H1 (cell line): ENCODE measurements around the gene ADAD2. TPM values are rescaled to one million over a fixed set of nuclear protein-coding genes. Genes with fewer than 3 reads are reported as not detected.
A peak's percentile ranks its signal among the peaks of the same experiment; 100 is the strongest.

Experiments used
- CTCF ChIA-PET: fragments of 300-600 bp; sonication (Branson Sonifier 250); formaldehyde crosslinking; loops from one replicate; lab custom pipeline; 2021; ENCODE audit not compliant: partially characterized antibody; lab: Charles Lee
- POLR2A ChIA-PET: fragments of 300-600 bp; sonication (Branson Sonifier 250); formaldehyde crosslinking; loops from one replicate; lab custom pipeline; 2021; ENCODE audit warnings: inconsistent platforms; ENCODE audit not compliant: partially characterized antibody; lab: Charles Lee
- DNase-seq, 2 experiments: peaks; one replicate each; pipeline versions ENCODE4 v3.0.0 to v3.0.0-alpha.2; 2010 to 2022; ENCODE audit warnings: low spot score in 2 of 2, low read depth in 1 of 2, mixed read lengths in 1 of 2
- FAIRE-seq: peaks from 2 replicates; lab custom pipeline; 2011; peaks lifted over from hg19 to GRCh38; lab: Jason Lieb, UNC
- H2AFZ ChIP-seq: 2 replicates; pipeline ENCODE4 v1.8.1; 2012; ENCODE audit warnings: low read length, inconsistent platforms
- H2AK5ac ChIP-seq: 2 replicates; pipeline ENCODE4 v1.6.1; 2013; ENCODE audit warnings: low read depth, low read length
- H2BK120ac ChIP-seq: replicated peaks from 2 replicates; pipeline ENCODE3; 2013; ENCODE audit warnings: low read depth, low read length, inconsistent platforms
- H2BK12ac ChIP-seq: 2 replicates; pipeline ENCODE4 v1.6.1; 2013; ENCODE audit warnings: low read depth, low read length
- H2BK15ac ChIP-seq: 2 replicates; pipeline ENCODE4 v1.6.1; 2013; ENCODE audit warnings: low read length
- H2BK20ac ChIP-seq: 2 replicates; pipeline ENCODE4 v1.6.1; 2013; ENCODE audit warnings: low read length
- H2BK5ac ChIP-seq: 2 replicates; pipeline ENCODE4 v1.6.1; 2013; ENCODE audit warnings: low read depth, low read length
- H3K14ac ChIP-seq: 2 replicates; pipeline ENCODE4 v1.6.1; 2013; ENCODE audit warnings: inconsistent platforms; ENCODE audit not compliant: insufficient read length
- H3K18ac ChIP-seq: 2 replicates; pipeline ENCODE4 v1.6.1; 2013; ENCODE audit warnings: low read length; ENCODE audit errors: extremely low read depth
- H3K23ac ChIP-seq: 2 replicates; pipeline ENCODE4 v1.6.1; 2013; ENCODE audit warnings: inconsistent platforms; ENCODE audit not compliant: insufficient read length
- H3K23me2 ChIP-seq: 2 replicates; pipeline ENCODE4 v1.6.1; 2013; ENCODE audit warnings: low read depth, low read length
- H3K27ac ChIP-seq: 2 replicates; pipeline ENCODE4 v1.6.1; 2011; ENCODE audit warnings: low read depth, low read length, inconsistent platforms
- H3K27me3 ChIP-seq, 4 experiments: replicated peaks in 1 of 4; 1 replicate in 1 of 4; 2 replicates in 3 of 4; pipeline versions ENCODE4 v1.6.1 to v1.8.1; 2011 to 2013; ENCODE audit warnings: low read length in 3 of 4, mild to moderate bottlenecking in 3 of 4, inconsistent platforms in 2 of 4, mixed read lengths in 2 of 4, moderate library complexity in 1 of 4; ENCODE audit not compliant: control insufficient read depth in 3 of 4, insufficient read depth in 3 of 4; ENCODE audit errors: extremely low read depth in 1 of 4
- H3K36me3 ChIP-seq, 4 experiments: 2 replicates each; pipeline versions ENCODE4 v1.6.1 to v1.8.1; 2011 to 2013; ENCODE audit warnings: mild to moderate bottlenecking in 4 of 4, low read length in 3 of 4, moderate library complexity in 2 of 4, control low read depth in 1 of 4, inconsistent platforms in 1 of 4; ENCODE audit not compliant: insufficient read depth in 4 of 4, control insufficient read depth in 2 of 4
- H3K4ac ChIP-seq: replicated peaks from 2 replicates; pipeline ENCODE3; 2013; ENCODE audit warnings: low read length, low read depth, mixed read lengths, inconsistent platforms; ENCODE audit not compliant: insufficient read length
- H3K4me1 ChIP-seq, 4 experiments: replicated peaks in 1 of 4; 1 replicate in 1 of 4; 2 replicates in 3 of 4; pipeline versions ENCODE4 v1.6.1 to v1.8.1; 2011 to 2013; ENCODE audit warnings: low read length in 3 of 4, inconsistent platforms in 2 of 4, mixed read lengths in 1 of 4; ENCODE audit not compliant: insufficient read depth in 4 of 4, control insufficient read depth in 3 of 4
- H3K4me2 ChIP-seq, 2 experiments: 2 replicates each; pipeline versions ENCODE4 v1.6.1 to v1.8.1; 2011 to 2013; ENCODE audit warnings: low read depth in 2 of 2, low read length in 2 of 2, control low read depth in 1 of 2, inconsistent platforms in 1 of 2, mild to moderate bottlenecking in 1 of 2; ENCODE audit not compliant: insufficient read depth in 1 of 2
- H3K4me3 ChIP-seq, 4 experiments: fragments of 200-600, 300-600 bp in 1 of 4; sonication (generic), shearing (Covaris generic), sonication (Bioruptor Twin) in 1 of 4; 2 replicates each; pipeline versions ENCODE4 v1.5.1 to v1.8.1; 2011 to 2016; ENCODE audit warnings: low read length in 4 of 4, low read depth in 3 of 4, control low read depth in 2 of 4, inconsistent platforms in 2 of 4, mild to moderate bottlenecking in 2 of 4, mixed read lengths in 1 of 4, moderate library complexity in 1 of 4; ENCODE audit not compliant: insufficient read depth in 2 of 4; ENCODE audit errors: extremely low read depth in 1 of 4
- H3K56ac ChIP-seq: replicated peaks from 2 replicates; pipeline ENCODE3; 2013; ENCODE audit warnings: low read depth, mild to moderate bottlenecking, mixed read lengths, low read length, inconsistent platforms; ENCODE audit not compliant: insufficient read length
- H3K79me1 ChIP-seq: 2 replicates; pipeline ENCODE4 v1.6.1; 2013; ENCODE audit warnings: low read depth, low read length, control low read depth
- H3K79me2 ChIP-seq, 2 experiments: 2 replicates each; pipeline versions ENCODE4 v1.6.1 to v1.8.1; 2012 to 2013; ENCODE audit warnings: low read length in 2 of 2, mild to moderate bottlenecking in 2 of 2, inconsistent platforms in 1 of 2; ENCODE audit not compliant: insufficient read depth in 2 of 2, control insufficient read depth in 1 of 2
- H3K9ac ChIP-seq, 4 experiments: replicated peaks in 1 of 4; 1 replicate in 1 of 4; 2 replicates in 3 of 4; pipeline versions ENCODE4 v1.6.1 to v1.8.1; 2011 to 2013; ENCODE audit warnings: low read depth in 3 of 4, low read length in 3 of 4, control low read depth in 2 of 4, mild to moderate bottlenecking in 2 of 4, moderate library complexity in 2 of 4, inconsistent platforms in 1 of 4; ENCODE audit errors: extremely low read depth in 1 of 4
- H3K9me3 ChIP-seq, 2 experiments: 2 replicates each; pipeline versions ENCODE4 v1.6.1 to v1.8.1; 2012 to 2013; ENCODE audit warnings: mild to moderate bottlenecking in 2 of 2, moderate library complexity in 2 of 2, control low read depth in 1 of 2, inconsistent platforms in 1 of 2, low read depth in 1 of 2, low read length in 1 of 2, mixed read lengths in 1 of 2; ENCODE audit not compliant: insufficient read depth in 2 of 2
- H4K20me1 ChIP-seq, 2 experiments: replicated peaks in 1 of 2; 2 replicates each; pipeline versions ENCODE3 to v1.8.1; 2011 to 2013; ENCODE audit warnings: inconsistent platforms in 2 of 2, low read length in 2 of 2, mild to moderate bottlenecking in 1 of 2; ENCODE audit not compliant: insufficient read depth in 2 of 2, control insufficient read depth in 1 of 2
- H4K5ac ChIP-seq: 2 replicates; pipeline ENCODE4 v1.6.1; 2013; ENCODE audit warnings: low read length, low read depth, mixed read lengths, inconsistent platforms; ENCODE audit not compliant: insufficient read length
- H4K8ac ChIP-seq: 2 replicates; pipeline ENCODE4 v1.8.0; 2013; ENCODE audit warnings: mild to moderate bottlenecking, moderate library complexity, low read length, inconsistent platforms; ENCODE audit not compliant: insufficient read depth; ENCODE audit errors: extremely low read depth
- H4K91ac ChIP-seq: replicated peaks from 2 replicates; pipeline ENCODE3; 2013; ENCODE audit warnings: low read length, mixed read lengths, inconsistent platforms; ENCODE audit not compliant: insufficient read length
- E2F6 ChIP-seq: IDR thresholded peaks from 2 replicates; pipeline ENCODE4 v1.6.1; 2012; ENCODE audit warnings: inconsistent platforms
- KDM1A ChIP-seq: fragments of 200-600, 300-600 bp; sonication (generic); IDR thresholded peaks from 2 replicates; pipeline ENCODE4 v1.7.1; 2016; ENCODE audit warnings: mild to moderate bottlenecking, low read length, borderline replicate concordance
- RBBP5 ChIP-seq: IDR thresholded peaks from 2 replicates; pipeline ENCODE4 v1.7.1; 2012; ENCODE audit warnings: low read depth, mild to moderate bottlenecking, inconsistent platforms, low read length, moderate library complexity, borderline replicate concordance
- TAF1 ChIP-seq: IDR thresholded peaks from 2 replicates; pipeline ENCODE4 v1.6.1; 2011; ENCODE audit warnings: mild to moderate bottlenecking, low read depth, low read length
- TCF12 ChIP-seq: IDR thresholded peaks from 2 replicates; pipeline ENCODE4 v1.6.1; 2011; ENCODE audit warnings: low read depth, mild to moderate bottlenecking, low read length
- WGBS, 2 experiments: shearing (Covaris generic) in 1 of 2; methylation state at CpG; one replicate each; pipeline versions ENCODE4 v1.1.6 to v1.1.7; 2013 to 2015; ENCODE audit warnings: low lambda C conversion rate in 2 of 2, mixed read lengths in 2 of 2, inconsistent platforms in 1 of 2, low coverage in 1 of 2, missing lambda C conversion rate in 1 of 2; ENCODE audit not compliant: insufficient replicate concordance in 2 of 2, insufficient coverage in 1 of 2, insufficient read length in 1 of 2; ENCODE audit errors: extremely low coverage in 1 of 2, missing lambda C conversion rate in 1 of 2; 5-methylcytosine and 5-hydroxymethylcytosine counted together
- polyA plus RNA-seq, 7 experiments: library from polyadenylated mRNA; depleted of rRNA in 3 of 7; stranded (reverse) in 5 of 7; unstranded in 2 of 7; fragments of >200 nt in 5 of 7; fragments of 200-250 nt in 2 of 7; gene quantifications; 1 replicate in 5 of 7; 2 replicates in 1 of 7; 4 replicates in 1 of 7; pipeline versions ENCODE4 v1.2.1 to v1.2.3, GENCODE V29; 2011 to 2013; ENCODE audit warnings: missing spikeins in 2 of 7, mixed read lengths in 2 of 7
- total RNA-seq: library from RNA; stranded (reverse); fragmentation: NEBNext Ultra II Directional; extraction: Animal tissue kit (Norgen Biotek cat#: 25700); gene quantifications from 2 replicates; pipeline ENCODE4 v1.2.1, GENCODE V29; 2021
- TF ChIP-seq, protein P1 (sequence below), 3 experiments: IDR thresholded peaks; 1 replicate in 2 of 3; 2 replicates in 1 of 3; pipeline versions ENCODE4 v1.5.1 to v1.6.1; 2011; ENCODE audit warnings: low read length in 3 of 3, mild to moderate bottlenecking in 3 of 3, inconsistent platforms in 2 of 3, low read depth in 1 of 3, moderate library complexity in 1 of 3; ENCODE audit not compliant: insufficient read depth in 1 of 3; ENCODE audit errors: control extremely low read depth in 1 of 3
- TF ChIP-seq, protein P2 (sequence below): IDR thresholded peaks from 2 replicates; pipeline ENCODE4 v1.6.1; 2012; ENCODE audit warnings: inconsistent platforms

The ADAD2 gene
- total and polyA plus RNA-seq, 2 of the 8 experiments (the other 6 are each of a cell fraction or from before 2014, with no cell fraction given) = 1.2 to 1.3 TPM

DNA sequence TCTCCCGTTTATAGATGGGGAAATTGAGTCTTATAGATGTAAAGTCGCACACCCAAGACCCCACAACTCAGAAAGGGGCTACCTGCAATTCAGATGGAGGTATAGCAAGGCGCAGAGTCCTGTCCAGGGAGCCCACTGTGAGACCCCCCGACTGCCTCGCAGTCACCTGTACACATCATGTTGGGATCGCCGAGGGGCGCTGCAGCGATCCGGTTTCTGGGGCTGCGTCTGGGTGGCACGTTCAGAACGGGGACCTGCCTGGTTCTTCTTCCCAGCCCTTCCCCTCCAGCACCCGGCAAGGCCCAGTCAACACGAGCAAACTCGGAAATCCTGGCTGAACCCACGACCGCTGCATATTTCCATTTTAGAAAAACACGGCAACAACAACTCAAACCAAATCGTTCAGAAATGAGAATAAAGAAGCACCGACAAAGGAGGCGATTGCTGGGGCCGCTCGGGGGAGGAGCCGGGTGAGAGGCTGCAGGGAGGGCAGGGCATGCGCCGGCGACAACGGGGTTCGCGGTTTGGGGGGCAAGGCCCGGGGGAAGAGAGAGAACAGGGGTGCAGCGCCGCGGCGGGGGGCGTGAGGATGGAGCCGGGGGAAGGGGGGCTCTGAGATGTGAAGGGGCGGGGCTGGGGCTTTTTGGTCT lies 46.6 kb upstream of the ADAD2 start:
- H3K36me3 ChIP-seq = peaks cover 0 to 3% (median 0%) of the 10 kb centered on the region in 4 experiments; a peak in 1 of 8 replicates
- no peak overlapping the region for H2AFZ ChIP-seq
- peaks cover 8% of the 10 kb centered on the region for H3K79me1 ChIP-seq
- peaks cover 3 to 6% of the 10 kb centered on the region in 2 experiments for H4K20me1 ChIP-seq
- no peak overlapping the region for H3K14ac ChIP-seq
- H3K23ac ChIP-seq = no peak overlapping the region
- peak overlapping the region; percentile 87 for H4K8ac ChIP-seq
- H3K27ac ChIP-seq = no peak overlapping the region
- H4K91ac ChIP-seq = no peak overlapping the region
- H2BK120ac ChIP-seq = no peak overlapping the region
- no peak overlapping the region for H2BK12ac ChIP-seq
- peaks cover 8% of the 10 kb centered on the region; the same call in 1 of the 2 replicates for H3K23me2 ChIP-seq
- H3K9ac ChIP-seq = peak overlapping the region; percentile 40 to 73 (median 60)
- H4K5ac ChIP-seq = no peak overlapping the region
- FAIRE-seq (no peak), DNase-seq (peak in 1 of 2 experiments; percentile 66)
- peaks cover 5 to 43% of the 10 kb centered on the region in 2 experiments; a peak in 3 of 4 replicates for H3K79me2 ChIP-seq
- peaks cover 2 to 13% (median 6%) of the 10 kb centered on the region in 4 experiments for H3K4me1 ChIP-seq
- ChIA-PET POLR2A (interaction anchor here (0.8 to 1.0 kb wide), 2 partner anchors 9 to 16 kb away, joined by 3 read pairs; no protein-coding TSS in a partner anchor), CTCF (interaction anchor here (0.8 to 2.0 kb wide), 4 partner anchors 12 to 60 kb away, joined by 3 to 5 read pairs (median 4); no protein-coding TSS in a partner anchor)
- no peak overlapping the region for H3K56ac ChIP-seq
- H3K18ac ChIP-seq = no peak overlapping the region
- no peak overlapping the region for H3K4ac ChIP-seq
- peaks cover 0 to 7% (median 3%) of the 10 kb centered on the region in 4 experiments; a peak in 2 of 7 replicates for H3K27me3 ChIP-seq
- peak overlapping the region; percentile 88 to 97 (median 92) for H3K4me3 ChIP-seq
- no peaks in the 10 kb centered on the region for H3K9me3 ChIP-seq
- no peak overlapping the region for H2BK20ac ChIP-seq
- WGBS, 2 experiments = 2% methylated on average over 25 of the region's 39 CpGs; no CpG with 5 or more reads in 1 of the 2 experiments
- H2AK5ac ChIP-seq = no peak overlapping the region
- no peak overlapping the region; the same call in 1 of the 2 replicates for H2BK5ac ChIP-seq
- no peak overlapping the region for H2BK15ac ChIP-seq
- H3K4me2 ChIP-seq = peak overlapping the region; percentile 89 to 97
- peak; percentile 62; the same call in 1 of the 2 replicates for TF ChIP-seq RBBP5
- TF ChIP-seq TCF12 = no peak
- 0 out of 2 replicates have a peak, but pooled peaks have one; percentile 17 for TF ChIP-seq TAF1
- no peak for TF ChIP-seq KDM1A
- no peak for TF ChIP-seq E2F6
- TF ChIP-seq, protein P1, sequence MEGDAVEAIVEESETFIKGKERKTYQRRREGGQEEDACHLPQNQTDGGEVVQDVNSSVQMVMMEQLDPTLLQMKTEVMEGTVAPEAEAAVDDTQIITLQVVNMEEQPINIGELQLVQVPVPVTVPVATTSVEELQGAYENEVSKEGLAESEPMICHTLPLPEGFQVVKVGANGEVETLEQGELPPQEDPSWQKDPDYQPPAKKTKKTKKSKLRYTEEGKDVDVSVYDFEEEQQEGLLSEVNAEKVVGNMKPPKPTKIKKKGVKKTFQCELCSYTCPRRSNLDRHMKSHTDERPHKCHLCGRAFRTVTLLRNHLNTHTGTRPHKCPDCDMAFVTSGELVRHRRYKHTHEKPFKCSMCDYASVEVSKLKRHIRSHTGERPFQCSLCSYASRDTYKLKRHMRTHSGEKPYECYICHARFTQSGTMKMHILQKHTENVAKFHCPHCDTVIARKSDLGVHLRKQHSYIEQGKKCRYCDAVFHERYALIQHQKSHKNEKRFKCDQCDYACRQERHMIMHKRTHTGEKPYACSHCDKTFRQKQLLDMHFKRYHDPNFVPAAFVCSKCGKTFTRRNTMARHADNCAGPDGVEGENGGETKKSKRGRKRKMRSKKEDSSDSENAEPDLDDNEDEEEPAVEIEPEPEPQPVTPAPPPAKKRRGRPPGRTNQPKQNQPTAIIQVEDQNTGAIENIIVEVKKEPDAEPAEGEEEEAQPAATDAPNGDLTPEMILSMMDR (IDR thresholded peaks at IDR 0.05; ENCODE audit: control extremely low read depth in 1 of 3, insufficient read depth in 1 of 3, low read depth in 1 of 3, low read length in 3 of 3) = 0 out of 4 replicates have a peak, but pooled peaks of 1 of the 3 experiments have one; percentile 19
- TF ChIP-seq, protein P2, sequence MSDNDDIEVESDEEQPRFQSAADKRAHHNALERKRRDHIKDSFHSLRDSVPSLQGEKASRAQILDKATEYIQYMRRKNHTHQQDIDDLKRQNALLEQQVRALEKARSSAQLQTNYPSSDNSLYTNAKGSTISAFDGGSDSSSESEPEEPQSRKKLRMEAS = peak; percentile 15; the same call in 1 of the 2 replicates
